HepG2 (cell line): ENCODE measurements around the gene HCFC2. TPM values are rescaled to one million over a fixed set of nuclear protein-coding genes. Genes with fewer than 3 reads are reported as not detected.

Source experiments
- CAMTA2 ChIP-seq: sonication (generic); formaldehyde crosslinking; IDR thresholded peaks from 2 replicates; pipeline ENCODE4 v1.4.0; 2020; ENCODE audit warnings: mild to moderate bottlenecking, missing genetic modification reagents, borderline replicate concordance
- DNMT1 ChIP-seq: sonication (generic); formaldehyde crosslinking; IDR thresholded peaks from 2 replicates; pipeline ENCODE4 v1.5.1; 2020; ENCODE audit warnings: mild to moderate bottlenecking, missing genetic modification reagents
- FOXA1 ChIP-seq, 2 experiments: fragments of 450-650 bp in 1 of 2; sonication (generic) in 1 of 2; formaldehyde crosslinking in 1 of 2; IDR thresholded peaks; 2 replicates each; pipeline versions ENCODE4 v1.4.0 to v1.6.1; 2016 to 2020; ENCODE audit warnings: missing genetic modification reagents in 1 of 2
- HOXD1 ChIP-seq: sonication (generic); formaldehyde crosslinking; IDR thresholded peaks from 2 replicates; pipeline ENCODE4 v1.5.0; 2020; ENCODE audit warnings: missing genetic modification reagents
- ISL2 ChIP-seq: sonication (generic); formaldehyde crosslinking; IDR thresholded peaks from 2 replicates; pipeline ENCODE4 v1.5.0; 2020; ENCODE audit warnings: missing genetic modification reagents
- ISX ChIP-seq: sonication (generic); formaldehyde crosslinking; conservative IDR thresholded peaks from 2 replicates; pipeline ENCODE4 v1.5.0; 2020; ENCODE audit warnings: missing genetic modification reagents
- KAT8 ChIP-seq: IDR thresholded peaks from 2 replicates; pipeline ENCODE4 v1.6.1; 2016; ENCODE audit warnings: missing genetic modification reagents, missing compliant biosample characterization
- KDM5A ChIP-seq: fragments of 200-600 bp; sonication (generic); IDR thresholded peaks from 2 replicates; pipeline ENCODE4 v1.7.0; 2018; ENCODE audit warnings: antibody characterized with exemption, mild to moderate bottlenecking, low read length, borderline replicate concordance
- KLF11 ChIP-seq: IDR thresholded peaks from 2 replicates; pipeline ENCODE4 v1.6.1; 2016; ENCODE audit warnings: missing compliant biosample characterization
- MAX ChIP-seq: IDR thresholded peaks from 2 replicates; pipeline ENCODE4 v1.6.1; 2012; ENCODE audit warnings: inconsistent platforms
- MIXL1 ChIP-seq: IDR thresholded peaks from 2 replicates; pipeline ENCODE4 v1.6.1; 2016
- NFYB ChIP-seq: sonication (generic); formaldehyde crosslinking; IDR thresholded peaks from 2 replicates; pipeline ENCODE4 v1.4.0; 2020; ENCODE audit warnings: missing genetic modification reagents
- RBFOX2 ChIP-seq: fragments of 200-400 bp; formaldehyde crosslinking; IDR thresholded peaks from 2 replicates; pipeline ENCODE4 v1.6.1; 2017; ENCODE audit warnings: low read depth, mild to moderate bottlenecking, low read length
- REPIN1 ChIP-seq: sonication (generic); formaldehyde crosslinking; IDR thresholded peaks from 2 replicates; pipeline ENCODE4 v1.8.0; 2022; ENCODE audit warnings: missing genetic modification reagents, low read depth, mild to moderate bottlenecking, borderline replicate concordance
- REST ChIP-seq, 2 experiments: IDR thresholded peaks; 2 replicates each; pipeline ENCODE4 v1.6.1; 2011 to 2012; ENCODE audit warnings: low read length in 2 of 2, borderline replicate concordance in 1 of 2, low read depth in 1 of 2, mild to moderate bottlenecking in 1 of 2, moderate library complexity in 1 of 2
- SMC3 ChIP-seq: IDR thresholded peaks from 2 replicates; pipeline ENCODE4 v1.6.1; 2011; ENCODE audit warnings: low read length, improper control_type of control experiment
- SNAI1 ChIP-seq: sonication (generic); formaldehyde crosslinking; IDR thresholded peaks from 2 replicates; pipeline ENCODE4 v1.5.0; 2020; ENCODE audit warnings: mild to moderate bottlenecking, missing genetic modification reagents, borderline replicate concordance
- SOX5 ChIP-seq: IDR thresholded peaks from 2 replicates; pipeline ENCODE4 v1.6.1; 2016; ENCODE audit warnings: borderline replicate concordance
- SOX6 ChIP-seq, 2 experiments: fragments of 450-650 bp in 1 of 2; sonication (generic) in 1 of 2; formaldehyde crosslinking in 1 of 2; IDR thresholded peaks; 2 replicates each; pipeline versions ENCODE4 v1.4.0 to v1.6.1; 2017 to 2020; ENCODE audit warnings: antibody characterized with exemption in 1 of 2, mild to moderate bottlenecking in 1 of 2, missing genetic modification reagents in 1 of 2
- TARDBP ChIP-seq: sonication (generic); formaldehyde crosslinking; IDR thresholded peaks from 2 replicates; pipeline ENCODE4 v1.8.0; 2022; ENCODE audit warnings: mild to moderate bottlenecking, missing genetic modification reagents
- XRCC5 ChIP-seq: fragments of 200-400 bp; formaldehyde crosslinking; optimal IDR thresholded peaks from 2 replicates; pipeline ENCODE3; 2017; ENCODE audit warnings: mild to moderate bottlenecking, low read length
- ZNF10 ChIP-seq: sonication (generic); formaldehyde crosslinking; IDR thresholded peaks from 2 replicates; pipeline ENCODE4 v1.4.0; 2020; ENCODE audit warnings: mild to moderate bottlenecking, low read depth, missing genetic modification reagents, borderline replicate concordance
- ZNF12 ChIP-seq: sonication (generic); formaldehyde crosslinking; IDR thresholded peaks from 2 replicates; pipeline ENCODE4 v1.5.0; 2020; ENCODE audit warnings: missing genetic modification reagents
- ZNF281 ChIP-seq: sonication (generic); formaldehyde crosslinking; IDR thresholded peaks from 2 replicates; pipeline ENCODE4 v1.4.0; 2020; ENCODE audit warnings: missing genetic modification reagents, borderline replicate concordance
- ZNF343 ChIP-seq: sonication (generic); formaldehyde crosslinking; IDR thresholded peaks from 2 replicates; pipeline ENCODE4 v1.4.0; 2020; ENCODE audit warnings: mild to moderate bottlenecking, missing genetic modification reagents
- ZNF589 ChIP-seq: sonication (generic); formaldehyde crosslinking; conservative IDR thresholded peaks from 2 replicates; pipeline ENCODE4 v1.8.0; 2022; ENCODE audit warnings: mild to moderate bottlenecking, moderate library complexity, missing genetic modification reagents
- ZNF839 ChIP-seq: sonication (generic); formaldehyde crosslinking; IDR thresholded peaks from 2 replicates; pipeline ENCODE4 v1.4.0; 2020; ENCODE audit warnings: missing genetic modification reagents, mild to moderate bottlenecking, borderline replicate concordance
- polyA plus RNA-seq, 8 experiments: library from polyadenylated mRNA; depleted of rRNA in 3 of 8; stranded (reverse) in 7 of 8; unstranded in 1 of 8; fragments of >200 nt; fragmentation: Illumina TruSeq in 4 of 8; extraction: Trizol in 4 of 8; gene quantifications; 2 replicates each; pipeline versions ENCODE4 v1.2.1 to v1.2.3, GENCODE V29; 2011 to 2016; ENCODE audit warnings: low read depth in 4 of 8, missing spikeins in 1 of 8, mixed read lengths in 1 of 8; ENCODE audit not compliant: insufficient read depth in 1 of 8
- total RNA-seq, 5 experiments: library from RNA; depleted of rRNA; stranded (reverse); fragments of >200 nt; fragmentation: Illumina TruSeq; extraction: Trizol; gene quantifications; 2 replicates each; pipeline ENCODE4 v1.2.3, GENCODE V29; 2016; ENCODE audit warnings: low read depth in 1 of 5

The HCFC2 gene
- total and polyA plus RNA-seq, 2 of the 13 experiments (the other 11 are each of a cell fraction or from before 2014, with no cell fraction given), result 3.7 to 4.9 TPM

GRCh38 chr12:104131609-104132008, 67.3 kb downstream of the HCFC2 start (continued):
- TF ChIP-seq ZNF839 (CRISPR knock-in tag), result no peak
- no peak for TF ChIP-seq ZNF343 (CRISPR knock-in tag)
- no peak for TF ChIP-seq HOXD1 (CRISPR knock-in tag)
- TF ChIP-seq SNAI1, result no peak
- no peak for TF ChIP-seq ZNF589 (CRISPR knock-in tag)
- peak; percentile 86 for TF ChIP-seq SOX5 (CRISPR knock-in tag)
- TF ChIP-seq KAT8 (CRISPR knock-in tag), result 0 out of 2 replicates have a peak, but pooled peaks have one; percentile 31
- no peak for TF ChIP-seq NFYB
- TF ChIP-seq ISL2 (CRISPR knock-in tag), result no peak
- TF ChIP-seq KLF11 (CRISPR knock-in tag), result no peak
- TF ChIP-seq SMC3, result no peak
- TF ChIP-seq FOXA1 (IDR thresholded peaks at IDR 0.05), result no peak
- TF ChIP-seq FOXA1 (CRISPR knock-in tag; IDR thresholded peaks at IDR 0.05), result peak; percentile 81
- TF ChIP-seq ZNF12, result no peak
- no peak for TF ChIP-seq REST (IDR thresholded peaks at IDR 0.05; ENCODE audit: borderline replicate concordance in 1 of 2, low read depth in 1 of 2, low read length in 2 of 2)
- no peak for TF ChIP-seq REPIN1
- TF ChIP-seq SOX6 (IDR thresholded peaks at IDR 0.05), result no peak
- peak; percentile 76 for TF ChIP-seq SOX6 (CRISPR knock-in tag; IDR thresholded peaks at IDR 0.05)
- TF ChIP-seq MAX, result 0 out of 2 replicates have a peak, but pooled peaks have one; percentile 19
- TF ChIP-seq ZNF10 (CRISPR knock-in tag), result no peak
- TF ChIP-seq CAMTA2 (CRISPR knock-in tag), result no peak
- no peak for TF ChIP-seq KDM5A
- TF ChIP-seq XRCC5, result peak; percentile 22
- peak; percentile 61; the same call in 1 of the 2 replicates for TF ChIP-seq TARDBP (CRISPR knock-in tag)
- no peak for TF ChIP-seq ISX (CRISPR knock-in tag)
- TF ChIP-seq MIXL1 (CRISPR knock-in tag), result peak; percentile 57; the same call in 1 of the 2 replicates
- TF ChIP-seq ZNF281 (CRISPR knock-in tag), result peak; percentile 51; the same call in 1 of the 2 replicates
- no peak for TF ChIP-seq DNMT1
- no peak for TF ChIP-seq RBFOX2
